ENCODE measurements around the gene NPTX2.

The NPTX2 gene

GRCh38 chr7:98655611-98656010 is 38.5 kb downstream of the NPTX2 start:
- no peak for DNase-seq

DNA sequence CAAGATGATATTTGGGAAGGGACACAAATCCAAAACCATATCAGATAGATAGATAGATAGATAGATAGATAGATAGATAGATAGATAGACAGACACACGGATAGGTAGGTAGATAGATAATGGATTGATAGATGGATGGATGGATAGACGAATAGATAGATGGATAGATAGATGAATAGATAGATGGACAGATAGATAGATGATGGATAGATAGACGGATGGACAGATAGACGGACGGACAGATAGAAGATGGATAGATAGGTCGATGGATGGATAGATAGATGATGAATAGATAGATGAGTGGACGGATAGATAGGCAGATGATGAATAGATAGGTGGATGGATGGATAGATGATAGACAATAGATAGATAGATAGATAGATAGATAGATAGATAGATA is 39.8 kb downstream of the NPTX2 start:
- DNase-seq = no peak

GRCh38 chr7:98657736-98658135 is 40.7 kb downstream of the NPTX2 start:
- no peak for DNase-seq

DNA sequence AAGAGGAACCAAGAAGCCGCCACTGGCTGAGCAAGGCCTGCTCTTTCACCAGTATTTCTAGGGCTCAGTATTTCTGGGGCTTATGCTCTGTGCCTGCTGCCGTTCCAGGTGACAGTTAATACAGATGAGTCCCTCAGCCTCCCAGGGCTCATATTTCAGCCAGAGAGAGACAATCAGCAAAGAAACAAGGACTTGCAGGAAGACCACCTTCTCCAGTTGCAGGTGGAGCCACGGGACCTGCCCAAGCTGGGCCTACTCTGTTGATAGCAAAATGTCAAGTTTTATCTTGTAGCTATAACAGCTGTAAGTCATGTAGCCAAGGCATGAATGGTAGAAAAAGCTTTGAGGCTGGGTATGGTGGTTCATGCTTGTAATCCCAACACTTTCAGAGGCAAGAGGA is 42.7 kb downstream of the NPTX2 start:
- DNase-seq = no peak

DNA sequence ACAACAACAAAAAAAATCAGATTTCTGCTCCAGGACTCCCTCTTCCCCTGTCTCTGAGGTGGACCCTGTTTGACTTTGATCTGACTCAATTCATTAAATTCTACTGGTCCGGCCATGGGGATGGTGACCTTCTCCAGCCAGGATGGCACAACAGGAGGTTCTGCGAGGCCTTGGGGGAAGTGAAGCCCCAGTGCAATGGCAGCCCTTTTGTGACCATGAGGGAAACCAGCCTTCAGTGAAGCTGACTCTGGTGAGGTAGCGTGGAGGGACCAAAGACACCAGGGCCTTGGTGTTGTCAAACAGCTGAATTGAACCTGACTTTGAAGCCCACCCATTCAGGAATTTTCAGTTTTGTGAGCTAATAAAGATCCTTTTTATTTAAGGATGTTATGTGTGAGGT is 44.5 kb downstream of the NPTX2 start:
- DNase-seq = no peak

DNA sequence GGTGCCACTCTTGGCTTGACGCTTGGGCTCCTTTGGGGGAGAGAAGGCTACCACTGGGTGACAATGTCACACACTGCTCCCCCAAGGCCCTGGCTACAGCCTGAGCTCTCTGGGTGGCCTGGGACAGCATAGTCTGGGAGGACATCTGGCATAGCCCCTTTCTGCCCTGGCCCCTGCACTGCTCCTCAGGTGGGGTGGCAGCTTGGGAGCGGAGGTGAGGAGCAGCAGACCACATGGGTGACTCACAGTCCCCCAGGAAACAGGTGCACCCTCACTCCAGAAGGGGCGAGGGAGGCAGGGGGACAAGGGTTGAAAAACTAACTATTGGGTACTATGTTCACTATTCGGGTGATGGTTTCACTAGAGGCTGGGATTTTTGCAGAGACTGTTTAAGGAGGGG is 45.2 kb downstream of the NPTX2 start:
- DNase-seq = no peak

DNA sequence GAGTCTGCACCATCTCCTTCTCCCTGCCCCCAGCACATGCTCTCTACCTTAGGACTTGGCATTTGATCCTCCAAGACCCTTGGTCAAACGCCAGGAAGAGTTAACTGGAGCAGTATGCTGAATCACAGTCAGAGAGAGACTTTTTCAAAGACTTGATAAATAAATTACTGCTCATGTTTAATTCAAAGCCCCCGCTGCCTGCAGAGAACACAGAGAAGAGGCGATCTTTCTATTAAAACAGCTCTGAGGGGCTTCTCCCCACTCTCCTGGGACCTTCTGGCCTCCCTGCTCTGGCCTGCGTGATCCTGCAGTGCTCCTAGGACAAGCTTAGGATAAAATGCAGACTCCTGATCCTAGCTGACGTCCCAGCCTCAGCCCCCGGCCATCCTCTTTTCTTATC is 47.8 kb downstream of the NPTX2 start:
- no peak for DNase-seq

DNA sequence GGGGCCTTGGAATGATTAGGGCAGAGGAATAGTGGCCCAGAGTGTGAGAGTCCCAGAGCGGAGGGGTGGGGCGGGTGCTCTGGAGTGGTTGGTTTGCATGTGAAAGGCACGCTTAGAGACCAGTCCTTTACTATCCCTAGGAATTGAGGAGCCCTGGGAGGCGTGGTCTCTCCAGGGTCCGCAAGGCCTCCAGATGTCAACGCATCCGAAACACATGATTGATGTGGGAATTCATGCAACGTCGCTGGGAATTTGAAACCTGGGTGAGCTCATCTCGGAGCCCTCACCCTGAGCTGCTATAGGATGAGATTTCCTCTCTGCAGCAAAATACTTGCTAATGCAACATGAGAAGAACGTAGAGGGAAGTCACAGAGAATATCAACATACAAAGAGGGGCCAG is 51.2 kb downstream of the NPTX2 start:
- no peak for DNase-seq

DNA sequence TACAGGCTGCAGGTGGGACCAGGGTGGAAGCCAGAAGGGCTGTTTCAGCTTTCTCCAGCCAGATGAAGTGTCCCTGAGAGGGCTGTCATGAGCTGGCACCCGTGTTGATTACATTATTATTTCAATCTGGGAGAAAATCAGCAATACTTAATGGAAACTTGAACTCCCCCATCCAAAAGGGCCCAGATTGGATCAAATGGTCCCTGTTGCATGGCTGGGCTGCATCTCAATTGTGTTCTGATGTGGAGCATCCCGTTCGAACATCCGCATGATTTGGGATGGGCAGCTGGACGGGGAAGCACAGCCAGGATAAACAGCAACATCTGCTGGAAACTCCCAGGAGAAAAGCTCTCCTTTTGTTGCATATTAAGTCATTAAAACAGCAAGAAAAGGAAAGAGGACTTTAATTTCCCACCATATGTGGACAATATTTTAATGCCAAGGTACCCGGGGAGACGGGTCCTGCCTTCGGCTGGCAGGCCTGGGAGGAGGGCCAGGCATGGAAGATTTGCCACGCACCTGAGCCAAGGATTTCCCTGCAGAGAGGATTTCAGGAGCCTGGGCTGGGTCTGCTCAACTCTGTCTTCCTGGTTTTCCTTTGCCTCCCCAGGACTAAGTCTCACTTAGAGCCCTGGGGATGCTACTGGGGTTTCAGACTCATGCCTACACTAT is 52.4 kb downstream of the NPTX2 start:
- no peak for DNase-seq

- DNase-seq = no peak
These were observed 53.1 kb downstream of the NPTX2 start for GRCh38 chr7:98670186-98670585.

DNA sequence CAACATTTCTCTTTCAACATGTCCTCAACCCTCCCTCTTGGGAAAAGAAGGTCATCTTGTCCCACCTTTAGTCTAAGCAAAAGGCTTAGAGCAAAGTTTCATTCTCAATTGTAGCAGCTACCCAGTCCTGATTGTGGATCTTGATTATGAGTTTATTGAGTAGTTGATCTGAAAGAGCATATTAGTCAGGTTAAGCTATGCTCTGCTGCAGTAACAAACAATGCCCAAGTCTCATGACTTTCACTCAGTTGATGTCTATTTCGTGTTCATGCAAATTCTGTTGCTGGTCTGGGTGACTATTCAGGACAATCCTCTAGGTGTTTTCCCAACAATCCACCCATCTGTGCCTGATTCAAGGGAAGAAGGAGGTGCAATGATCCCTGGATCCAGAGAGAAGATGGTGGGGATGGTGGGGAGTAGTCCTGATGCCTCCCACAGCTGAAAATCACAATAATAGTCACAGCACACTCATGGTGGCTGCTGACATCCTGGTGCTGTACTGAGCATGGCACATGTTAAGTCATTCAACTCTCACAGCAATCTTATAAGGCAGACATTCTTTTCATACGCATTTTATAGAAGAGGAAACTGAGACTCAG is 54.7 kb downstream of the NPTX2 start:
- DNase-seq = no peak

DNA sequence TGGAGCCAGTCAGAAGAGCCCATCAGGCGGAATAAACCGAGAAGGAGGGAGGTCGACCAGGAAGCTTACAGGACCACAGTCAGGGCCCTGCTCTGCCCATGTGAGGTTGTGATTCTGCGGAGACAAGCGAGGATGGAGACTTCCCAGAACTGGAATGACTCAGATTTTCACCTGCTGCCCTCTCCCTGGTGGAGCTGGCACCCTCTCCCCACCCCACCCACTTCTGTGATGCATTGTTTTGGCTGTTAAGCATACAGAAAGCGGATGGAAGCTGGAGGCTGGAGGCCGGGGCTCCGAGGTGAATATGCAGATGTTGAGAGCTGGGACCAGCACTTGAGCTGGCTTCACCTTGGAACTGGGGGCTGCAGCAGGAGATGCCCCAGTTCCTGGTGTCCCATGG is 57.4 kb downstream of the NPTX2 start:
- no peak for DNase-seq

DNA sequence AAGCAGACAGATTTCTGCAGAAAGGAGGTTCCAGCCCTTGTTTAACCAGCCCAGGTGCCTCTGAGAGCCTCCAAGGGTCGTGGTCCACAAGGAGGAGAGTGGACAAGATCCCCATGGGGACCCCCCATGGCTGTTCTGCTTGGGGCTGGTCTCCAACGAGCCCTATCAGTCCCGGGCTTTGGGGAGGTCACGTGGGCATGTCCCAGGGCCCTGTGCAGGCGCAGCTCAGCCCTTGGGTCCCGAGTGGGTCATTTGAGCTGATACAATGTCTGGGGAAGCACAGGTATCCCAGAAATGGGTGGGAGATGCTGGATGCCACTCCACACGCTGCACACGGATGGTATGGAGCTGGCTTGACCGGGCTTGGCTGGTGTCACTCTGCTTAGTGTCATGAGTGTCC is 57.8 kb downstream of the NPTX2 start:
- DNase-seq = no peak

GRCh38 chr7:98678215-98678614 is 61.1 kb downstream of the NPTX2 start:
- DNase-seq = no peak
